Upper lobe of right lung (tissue), 1 donor: ENCODE data around the gene ERC2. TPM values are rescaled to one million over a fixed set of nuclear protein-coding genes. Genes with fewer than 3 reads are reported as not detected.

Experiments
- ATAC-seq: fragments of 200-7000 bp; cut with Tn5 transposase; one replicate; pipeline ENCODE4 v1.9.1; 2020; ENCODE audit warnings: mild to moderate bottlenecking, moderate library complexity
- DNase-seq: peaks from one replicate; pipeline ENCODE4 v3.0.0-alpha.2; 2020
- H3K27ac ChIP-seq: fragments of 200-600 bp; one replicate; pipeline ENCODE4 v1.8.0; 2022
- H3K27me3 ChIP-seq: fragments of 200-600 bp; one replicate; pipeline ENCODE4 v1.8.0; 2022; ENCODE audit warnings: mild to moderate bottlenecking
- H3K36me3 ChIP-seq: fragments of 200-600 bp; one replicate; pipeline ENCODE4 v1.8.0; 2022
- H3K4me1 ChIP-seq: fragments of 200-600 bp; one replicate; pipeline ENCODE4 v1.8.0; 2022
- H3K4me3 ChIP-seq: fragments of 200-600 bp; one replicate; pipeline ENCODE4 v1.8.0; 2022; ENCODE audit warnings: mild to moderate bottlenecking
- H3K9me3 ChIP-seq: fragments of 200-600 bp; one replicate; pipeline ENCODE4 v1.8.0; 2022
- CTCF ChIP-seq: fragments of 200-600 bp; IDR thresholded peaks from one replicate; pipeline ENCODE4 v1.8.0; 2022; ENCODE audit warnings: antibody characterized with exemption
- intact Hi-C: fragments of 100-400 bp; cut with DNase I; formaldehyde crosslinking; loops from one replicate; pipeline ENCODE4 v1.11.0; 2022
- total RNA-seq: library from RNA; stranded (reverse); fragmentation: NEBNext Ultra II Directional; extraction: Animal tissue kit (Norgen Biotek cat#: 25700); gene quantifications from one replicate; pipeline ENCODE4 v1.2.1, GENCODE V29; 2021
- donor health status: DM: no; HTN: yes; CAD: no; lungs with severe emphysema.

ERC2 gene
- total RNA-seq, 1 donor from 2014 or later, result 1.4 TPM

GRCh38 chr3:55766753-55767152 is 701.5 kb downstream of the ERC2 start:
- H3K36me3 ChIP-seq, result no peaks in the 10 kb centered on the region
- H3K9me3 ChIP-seq, result no peaks in the 10 kb centered on the region
- TF ChIP-seq CTCF, result no peak
- no peaks in the 10 kb centered on the region for H3K4me1 ChIP-seq
- DNase-seq (no peak), ATAC-seq (no peak)
- intact Hi-C loops, result no loop called here
- H3K27me3 ChIP-seq, result no peaks in the 10 kb centered on the region
- H3K4me3 ChIP-seq, result no peak overlapping the region
- no peak overlapping the region for H3K27ac ChIP-seq

- no peaks in the 10 kb centered on the region for H3K27me3 ChIP-seq
- H3K36me3 ChIP-seq, result no peaks in the 10 kb centered on the region
- no peaks in the 10 kb centered on the region for H3K9me3 ChIP-seq
- TF ChIP-seq CTCF, result no peak
- no peak overlapping the region for H3K4me3 ChIP-seq
- no peak overlapping the region for H3K27ac ChIP-seq
- intact Hi-C loops, result no loop called here
- no peak for DNase-seq
- ATAC-seq, result no peak
- no peaks in the 10 kb centered on the region for H3K4me1 ChIP-seq
Observed at GRCh38 chr3:55765906-55766701, 702.2 kb downstream of the ERC2 start.

- Histone ChIP-seq H3K4me1 (no peaks in the 10 kb centered on the region), H3K36me3 (no peaks in the 10 kb centered on the region), H3K9me3 (no peaks in the 10 kb centered on the region), H3K27me3 (no peaks in the 10 kb centered on the region), H3K4me3 (no peak overlapping the region), H3K27ac (no peak overlapping the region)
- no peak for TF ChIP-seq CTCF
- DNase-seq (no peak), ATAC-seq (no peak)
- intact Hi-C loops, result no loop called here
Observed at GRCh38 chr3:55765398-55765797, 702.9 kb downstream of the ERC2 start.

GRCh38 chr3:55756976-55757375 is 711.3 kb downstream of the ERC2 start:
- H3K36me3 ChIP-seq, result no peaks in the 10 kb centered on the region

GRCh38 chr3:55755516-55756205 is 712.6 kb downstream of the ERC2 start:
- no peak for ATAC-seq
- intact Hi-C loops, result no loop called here
- TF ChIP-seq CTCF, result no peak

More at GRCh38 chr3:55756976-55757375, 711.3 kb downstream of the ERC2 start:
- H3K27ac ChIP-seq, result no peak overlapping the region
- H3K27me3 ChIP-seq, result no peaks in the 10 kb centered on the region
- H3K4me3 ChIP-seq, result no peak overlapping the region
- H3K9me3 ChIP-seq, result no peaks in the 10 kb centered on the region
- H3K4me1 ChIP-seq, result no peaks in the 10 kb centered on the region
- ATAC-seq, result no peak
- TF ChIP-seq CTCF, result no peak
- DNase-seq, result no peak
- intact Hi-C loops, result no loop called here

More at GRCh38 chr3:55755516-55756205, 712.6 kb downstream of the ERC2 start:
- Histone ChIP-seq H3K9me3 (no peaks in the 10 kb centered on the region), H3K4me3 (no peak overlapping the region), H3K36me3 (no peaks in the 10 kb centered on the region), H3K27ac (no peak overlapping the region), H3K4me1 (no peaks in the 10 kb centered on the region), H3K27me3 (no peaks in the 10 kb centered on the region)
- no peak for DNase-seq
